ENCODE measurements around the gene BDP1.

BDP1 gene

GRCh38 chr5:71569748-71570509 is 114.5 kb downstream of the BDP1 start:
- TF ChIP-seq SIN3A (IDR thresholded peaks at IDR 0.05; ENCODE audit: borderline replicate concordance, insufficient read depth, low read length) = no peak
- TF ChIP-seq FOXP2 (optimal IDR thresholded peaks at IDR 0.05; ENCODE audit: borderline replicate concordance, extremely low read depth, extremely low read length, insufficient read depth) = no peak
- TF ChIP-seq, protein P1, sequence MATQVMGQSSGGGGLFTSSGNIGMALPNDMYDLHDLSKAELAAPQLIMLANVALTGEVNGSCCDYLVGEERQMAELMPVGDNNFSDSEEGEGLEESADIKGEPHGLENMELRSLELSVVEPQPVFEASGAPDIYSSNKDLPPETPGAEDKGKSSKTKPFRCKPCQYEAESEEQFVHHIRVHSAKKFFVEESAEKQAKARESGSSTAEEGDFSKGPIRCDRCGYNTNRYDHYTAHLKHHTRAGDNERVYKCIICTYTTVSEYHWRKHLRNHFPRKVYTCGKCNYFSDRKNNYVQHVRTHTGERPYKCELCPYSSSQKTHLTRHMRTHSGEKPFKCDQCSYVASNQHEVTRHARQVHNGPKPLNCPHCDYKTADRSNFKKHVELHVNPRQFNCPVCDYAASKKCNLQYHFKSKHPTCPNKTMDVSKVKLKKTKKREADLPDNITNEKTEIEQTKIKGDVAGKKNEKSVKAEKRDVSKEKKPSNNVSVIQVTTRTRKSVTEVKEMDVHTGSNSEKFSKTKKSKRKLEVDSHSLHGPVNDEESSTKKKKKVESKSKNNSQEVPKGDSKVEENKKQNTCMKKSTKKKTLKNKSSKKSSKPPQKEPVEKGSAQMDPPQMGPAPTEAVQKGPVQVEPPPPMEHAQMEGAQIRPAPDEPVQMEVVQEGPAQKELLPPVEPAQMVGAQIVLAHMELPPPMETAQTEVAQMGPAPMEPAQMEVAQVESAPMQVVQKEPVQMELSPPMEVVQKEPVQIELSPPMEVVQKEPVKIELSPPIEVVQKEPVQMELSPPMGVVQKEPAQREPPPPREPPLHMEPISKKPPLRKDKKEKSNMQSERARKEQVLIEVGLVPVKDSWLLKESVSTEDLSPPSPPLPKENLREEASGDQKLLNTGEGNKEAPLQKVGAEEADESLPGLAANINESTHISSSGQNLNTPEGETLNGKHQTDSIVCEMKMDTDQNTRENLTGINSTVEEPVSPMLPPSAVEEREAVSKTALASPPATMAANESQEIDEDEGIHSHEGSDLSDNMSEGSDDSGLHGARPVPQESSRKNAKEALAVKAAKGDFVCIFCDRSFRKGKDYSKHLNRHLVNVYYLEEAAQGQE (IDR thresholded peaks at IDR 0.05; ENCODE audit: insufficient read depth in 1 of 2, low read depth in 2 of 2, low read length in 2 of 2) = no peak
- TF ChIP-seq TAF1 (IDR thresholded peaks at IDR 0.05; ENCODE audit: borderline replicate concordance, insufficient read depth, low read length) = no peak
- no peak for TF ChIP-seq POLR2AphosphoS5 (IDR thresholded peaks at IDR 0.05; ENCODE audit: low read depth, low read length)

- TF ChIP-seq FOXP2 (optimal IDR thresholded peaks at IDR 0.05; ENCODE audit: borderline replicate concordance, extremely low read depth, extremely low read length, insufficient read depth) (no peak), POLR2AphosphoS5 (IDR thresholded peaks at IDR 0.05; ENCODE audit: low read depth, low read length) (no peak), TAF1 (IDR thresholded peaks at IDR 0.05; ENCODE audit: borderline replicate concordance, insufficient read depth, low read length) (no peak), SIN3A (IDR thresholded peaks at IDR 0.05; ENCODE audit: borderline replicate concordance, insufficient read depth, low read length) (no peak)
- TF ChIP-seq, protein P1 (IDR thresholded peaks at IDR 0.05; ENCODE audit: insufficient read depth in 1 of 2, low read depth in 2 of 2, low read length in 2 of 2) = no peak
Observed at GRCh38 chr5:71573591-71573990, 118.1 kb downstream of the BDP1 start.

- no peak for TF ChIP-seq SIN3A (IDR thresholded peaks at IDR 0.05; ENCODE audit: borderline replicate concordance, insufficient read depth, low read length)
- TF ChIP-seq TAF1 (IDR thresholded peaks at IDR 0.05; ENCODE audit: borderline replicate concordance, insufficient read depth, low read length) = no peak
- no peak for TF ChIP-seq FOXP2 (optimal IDR thresholded peaks at IDR 0.05; ENCODE audit: borderline replicate concordance, extremely low read depth, extremely low read length, insufficient read depth)
- TF ChIP-seq POLR2AphosphoS5 (IDR thresholded peaks at IDR 0.05; ENCODE audit: low read depth, low read length) = no peak
Observed at GRCh38 chr5:71576241-71576640, 120.8 kb downstream of the BDP1 start.

DNA sequence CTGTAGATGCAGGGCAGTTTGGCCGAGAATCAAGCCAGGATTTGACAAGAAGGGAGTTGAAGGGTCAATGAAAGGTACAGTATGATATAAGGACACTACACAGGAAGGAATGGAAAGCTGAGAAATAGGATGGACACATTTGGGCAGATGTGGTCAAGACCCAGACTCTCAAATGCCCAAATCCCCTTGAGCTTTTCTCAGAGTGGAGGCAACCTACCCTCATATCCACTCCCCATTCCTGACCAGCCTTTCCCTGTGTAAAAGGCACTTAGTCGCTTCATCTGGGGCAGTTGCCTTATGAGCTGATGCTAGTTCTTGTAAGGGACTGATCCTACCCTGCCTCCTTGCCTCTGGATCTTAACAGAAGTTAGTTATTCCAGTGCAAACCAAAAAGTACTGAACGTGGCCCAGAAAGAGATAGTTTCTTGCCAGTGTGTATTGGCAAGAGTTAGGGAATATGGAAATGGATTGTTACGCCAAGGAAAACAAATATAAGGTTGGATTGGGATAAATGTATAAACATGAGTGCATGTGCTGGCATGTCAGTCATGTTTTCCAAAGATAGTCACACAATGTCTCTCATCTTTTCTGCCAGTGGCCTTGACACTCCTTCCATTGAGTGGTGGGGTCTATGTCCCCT is 127.6 kb downstream of the BDP1 start:
- TF ChIP-seq SIN3A (IDR thresholded peaks at IDR 0.05; ENCODE audit: borderline replicate concordance, insufficient read depth, low read length) (no peak), FOXP2 (optimal IDR thresholded peaks at IDR 0.05; ENCODE audit: borderline replicate concordance, extremely low read depth, extremely low read length, insufficient read depth) (no peak), TAF1 (IDR thresholded peaks at IDR 0.05; ENCODE audit: borderline replicate concordance, insufficient read depth, low read length) (no peak), POLR2AphosphoS5 (IDR thresholded peaks at IDR 0.05; ENCODE audit: low read depth, low read length) (no peak)
- TF ChIP-seq, protein P1 (IDR thresholded peaks at IDR 0.05; ENCODE audit: insufficient read depth in 1 of 2, low read depth in 2 of 2, low read length in 2 of 2) = no peak

DNA sequence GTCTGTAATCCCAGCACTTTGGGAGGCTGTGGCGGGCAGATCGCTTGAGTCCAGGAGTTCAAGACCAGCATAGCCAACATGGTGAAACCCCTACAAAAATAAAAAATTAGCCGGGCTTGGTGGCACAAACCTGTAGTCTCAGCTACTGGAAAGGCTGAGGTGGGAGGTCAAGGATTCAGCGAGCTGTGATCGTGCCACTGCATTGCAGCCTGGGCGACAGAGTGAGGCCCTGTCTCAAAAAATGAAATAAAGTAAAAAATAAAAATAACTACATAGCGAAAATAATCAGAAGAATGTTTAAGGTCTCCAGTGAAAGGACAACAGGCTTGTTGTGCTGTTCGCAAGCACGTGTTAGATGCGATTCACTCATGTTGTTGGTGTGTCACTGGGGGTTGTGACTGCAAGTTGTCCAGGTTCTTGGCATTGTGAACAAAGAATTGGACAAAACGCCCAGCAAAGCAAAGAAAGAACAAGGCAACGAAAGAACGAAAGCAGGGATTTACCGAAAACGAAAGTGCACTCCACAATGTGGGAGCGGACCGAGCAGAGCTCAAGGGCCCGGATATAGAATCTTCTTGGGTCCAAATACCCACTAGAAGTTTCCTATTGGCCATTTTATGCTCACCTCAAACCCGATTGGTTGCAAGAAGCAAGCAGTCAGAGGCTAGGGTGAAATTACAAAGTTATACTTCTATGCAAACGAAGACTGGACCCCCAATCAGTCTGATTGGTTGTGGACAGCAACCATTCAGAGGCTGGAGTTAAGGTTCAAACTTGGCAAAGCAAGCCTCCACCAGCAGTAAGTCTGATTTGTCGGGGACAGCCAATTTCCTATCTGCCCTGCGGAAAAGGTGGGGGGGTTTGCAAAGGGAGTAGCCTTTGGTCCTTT is 130.8 kb downstream of the BDP1 start:
- TF ChIP-seq SIN3A (IDR thresholded peaks at IDR 0.05; ENCODE audit: borderline replicate concordance, insufficient read depth, low read length) (no peak), TAF1 (IDR thresholded peaks at IDR 0.05; ENCODE audit: borderline replicate concordance, insufficient read depth, low read length) (no peak), POLR2AphosphoS5 (IDR thresholded peaks at IDR 0.05; ENCODE audit: low read depth, low read length) (no peak), FOXP2 (optimal IDR thresholded peaks at IDR 0.05; ENCODE audit: borderline replicate concordance, extremely low read depth, extremely low read length, insufficient read depth) (no peak)
- TF ChIP-seq, protein P1 (IDR thresholded peaks at IDR 0.05; ENCODE audit: insufficient read depth in 1 of 2, low read depth in 2 of 2, low read length in 2 of 2) = peak in 1 of 2 experiments; percentile 51; a peak in 2 of 4 replicates
